NB4 (cell line): ENCODE results near the gene CXCL17.

ENCODE experiments used
- CTCF ChIP-seq: IDR thresholded peaks from one replicate; pipeline ENCODE4 v1.5.1; 2012; ENCODE audit warnings: low read depth, low read length
- MAX ChIP-seq: IDR thresholded peaks from 2 replicates; pipeline ENCODE4 v1.6.1; 2011; ENCODE audit warnings: low read depth, low read length
- MYC ChIP-seq: IDR thresholded peaks from 2 replicates; pipeline ENCODE4 v1.6.1; 2011; ENCODE audit warnings: low read depth, low read length
- POLR2A ChIP-seq: IDR thresholded peaks from 2 replicates; pipeline ENCODE4 v1.6.1; 2011; ENCODE audit warnings: mild to moderate bottlenecking; ENCODE audit not compliant: insufficient read length; ENCODE audit errors: extremely low read depth

GRCh38 chr19:42412227-42412626, 30.5 kb downstream of the CXCL17 start:
- no peak for TF ChIP-seq CTCF
- no peak for TF ChIP-seq POLR2A
- no peak for TF ChIP-seq MAX
- no peak for TF ChIP-seq MYC
